ENCODE measurements around the gene LRP4. TPM values are rescaled to one million over a fixed set of nuclear protein-coding genes. Genes with fewer than 3 reads are reported as not detected.

Gene LRP4
- total RNA-seq, 3 donors from 2014 or later, result 5.2 to 7.5 (median 6.4) TPM

- Histone ChIP-seq H3K4me3 (no peak overlapping the region), H3K36me3 (no peaks in the 10 kb centered on the region), H3K9me3 (no peaks in the 10 kb centered on the region), H3K27me3 (no peaks in the 10 kb centered on the region), H3K27ac (no peak overlapping the region), H3K4me1 (no peaks in the 10 kb centered on the region)
- TF ChIP-seq POLR2A (IDR thresholded peaks at IDR 0.05) (no peak), POLR2AphosphoS5 (IDR thresholded peaks at IDR 0.05) (no peak), CTCF (IDR thresholded peaks at IDR 0.05) (no peak)
- intact Hi-C loops (cut with DNase I; ENCODE audit: low total_unique reads), result no loop called here
- DNase-seq (ENCODE audit: low spot score in 2 of 2), result no peak
These were observed 14.5 kb downstream of the LRP4 start for GRCh38 chr11:46903846-46904245.

- DNase-seq (ENCODE audit: low spot score in 2 of 2), result no peak
- Histone ChIP-seq H3K36me3 (no peaks in the 10 kb centered on the region), H3K4me3 (no peak overlapping the region), H3K27me3 (no peaks in the 10 kb centered on the region), H3K4me1 (no peaks in the 10 kb centered on the region), H3K9me3 (no peaks in the 10 kb centered on the region), H3K27ac (no peak overlapping the region)
- intact Hi-C loops (cut with DNase I; ENCODE audit: low total_unique reads), result no loop called here
- TF ChIP-seq POLR2A (IDR thresholded peaks at IDR 0.05), result no peak
- no peak for TF ChIP-seq POLR2AphosphoS5 (IDR thresholded peaks at IDR 0.05)
- no peak for TF ChIP-seq CTCF (IDR thresholded peaks at IDR 0.05)
These were observed 15.7 kb downstream of the LRP4 start for GRCh38 chr11:46902694-46903093.

DNA sequence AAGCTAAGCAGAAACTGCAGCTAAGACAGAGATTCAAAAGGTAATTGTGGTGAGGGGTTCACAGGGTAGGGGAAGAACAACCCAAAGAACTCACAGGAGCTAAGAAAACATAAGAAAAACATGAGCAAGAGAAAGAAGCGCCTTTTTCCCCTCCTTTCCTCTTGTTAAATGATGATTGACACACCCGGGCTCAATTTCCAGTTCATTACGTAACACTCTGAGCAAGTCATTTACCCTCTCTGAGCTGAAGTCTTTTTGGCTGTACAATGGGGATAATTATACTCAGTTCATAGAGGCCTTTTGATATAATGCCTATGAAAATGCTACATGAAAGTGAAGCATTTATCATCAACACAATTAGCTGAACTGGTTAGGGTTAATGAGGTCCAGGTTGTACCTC, 17.2 kb downstream of the LRP4 start:
- no peaks in the 10 kb centered on the region for H3K27me3 ChIP-seq
- no peak for DNase-seq (ENCODE audit: low spot score in 2 of 2)
- H3K4me1 ChIP-seq, result no peaks in the 10 kb centered on the region
- no peak for TF ChIP-seq CTCF (IDR thresholded peaks at IDR 0.05)
- TF ChIP-seq POLR2A (IDR thresholded peaks at IDR 0.05), result no peak
- no peak for TF ChIP-seq POLR2AphosphoS5 (IDR thresholded peaks at IDR 0.05)
- intact Hi-C loops (cut with DNase I; ENCODE audit: low total_unique reads), result loop anchor here (2.0 kb wide), 1 partner anchor 58 kb away; no protein-coding TSS in a partner anchor
- H3K27ac ChIP-seq, result no peak overlapping the region
- H3K4me3 ChIP-seq, result no peak overlapping the region
- no peaks in the 10 kb centered on the region for H3K36me3 ChIP-seq
- H3K9me3 ChIP-seq, result no peaks in the 10 kb centered on the region

- Histone ChIP-seq H3K4me3 (no peak overlapping the region), H3K9me3 (no peaks in the 10 kb centered on the region), H3K27me3 (no peaks in the 10 kb centered on the region), H3K4me1 (no peaks in the 10 kb centered on the region), H3K36me3 (no peaks in the 10 kb centered on the region), H3K27ac (no peak overlapping the region)
- TF ChIP-seq CTCF (IDR thresholded peaks at IDR 0.05) (no peak), POLR2AphosphoS5 (IDR thresholded peaks at IDR 0.05) (no peak), POLR2A (IDR thresholded peaks at IDR 0.05) (no peak)
- intact Hi-C loops (cut with DNase I; ENCODE audit: low total_unique reads), result loop anchor here (2.0 kb wide), 1 partner anchor 57 kb away; no protein-coding TSS in a partner anchor
- DNase-seq (ENCODE audit: low spot score in 2 of 2), result no peak
These were observed 18.1 kb downstream of the LRP4 start for GRCh38 chr11:46900091-46900746.

DNA sequence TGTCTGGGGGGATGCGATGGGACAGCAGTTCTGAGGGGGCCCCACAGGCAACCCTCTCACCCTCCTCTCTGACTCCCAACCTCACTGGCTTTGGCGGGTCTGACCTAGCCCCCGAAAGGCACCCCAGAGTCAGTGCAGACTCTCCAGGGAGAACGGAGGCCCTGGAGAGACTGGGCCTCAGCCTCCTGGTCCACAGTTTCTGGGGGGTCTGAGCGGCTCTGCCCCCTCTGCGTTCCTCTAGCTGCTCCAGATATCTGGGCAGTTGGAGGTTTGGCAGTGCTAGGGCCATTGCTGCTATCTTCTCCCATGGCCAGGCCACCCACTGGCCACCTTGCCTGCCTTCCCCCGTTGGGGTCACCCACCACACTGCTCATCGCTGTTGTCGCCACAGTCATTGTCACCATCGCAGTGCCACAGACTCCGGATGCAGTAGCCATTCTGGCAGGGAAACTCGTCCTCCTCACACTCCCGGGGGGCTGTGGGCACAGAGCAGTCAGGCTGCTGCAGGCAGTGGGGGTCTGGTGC, 18.8 kb downstream of the LRP4 start:
- H3K9me3 ChIP-seq, result no peaks in the 10 kb centered on the region
- intact Hi-C loops (cut with DNase I; ENCODE audit: low total_unique reads), result loop anchor here (2.0 kb wide), 1 partner anchor 57 kb away; no protein-coding TSS in a partner anchor
- DNase-seq (ENCODE audit: low spot score in 2 of 2), result no peak
- no peak overlapping the region for H3K27ac ChIP-seq
- H3K27me3 ChIP-seq, result no peaks in the 10 kb centered on the region
- H3K36me3 ChIP-seq, result no peaks in the 10 kb centered on the region
- H3K4me3 ChIP-seq, result no peak overlapping the region
- no peaks in the 10 kb centered on the region for H3K4me1 ChIP-seq
- TF ChIP-seq POLR2A (IDR thresholded peaks at IDR 0.05), result no peak
- no peak for TF ChIP-seq POLR2AphosphoS5 (IDR thresholded peaks at IDR 0.05)
- no peak for TF ChIP-seq CTCF (IDR thresholded peaks at IDR 0.05)
